ENCODE results near the gene MFSD2A.
"Not testable (repeated sequence)": the region's sequence is repeated elsewhere in the genome, so short reads cannot be mapped to it uniquely, and the experiment has no call there.

MFSD2A gene

DNA sequence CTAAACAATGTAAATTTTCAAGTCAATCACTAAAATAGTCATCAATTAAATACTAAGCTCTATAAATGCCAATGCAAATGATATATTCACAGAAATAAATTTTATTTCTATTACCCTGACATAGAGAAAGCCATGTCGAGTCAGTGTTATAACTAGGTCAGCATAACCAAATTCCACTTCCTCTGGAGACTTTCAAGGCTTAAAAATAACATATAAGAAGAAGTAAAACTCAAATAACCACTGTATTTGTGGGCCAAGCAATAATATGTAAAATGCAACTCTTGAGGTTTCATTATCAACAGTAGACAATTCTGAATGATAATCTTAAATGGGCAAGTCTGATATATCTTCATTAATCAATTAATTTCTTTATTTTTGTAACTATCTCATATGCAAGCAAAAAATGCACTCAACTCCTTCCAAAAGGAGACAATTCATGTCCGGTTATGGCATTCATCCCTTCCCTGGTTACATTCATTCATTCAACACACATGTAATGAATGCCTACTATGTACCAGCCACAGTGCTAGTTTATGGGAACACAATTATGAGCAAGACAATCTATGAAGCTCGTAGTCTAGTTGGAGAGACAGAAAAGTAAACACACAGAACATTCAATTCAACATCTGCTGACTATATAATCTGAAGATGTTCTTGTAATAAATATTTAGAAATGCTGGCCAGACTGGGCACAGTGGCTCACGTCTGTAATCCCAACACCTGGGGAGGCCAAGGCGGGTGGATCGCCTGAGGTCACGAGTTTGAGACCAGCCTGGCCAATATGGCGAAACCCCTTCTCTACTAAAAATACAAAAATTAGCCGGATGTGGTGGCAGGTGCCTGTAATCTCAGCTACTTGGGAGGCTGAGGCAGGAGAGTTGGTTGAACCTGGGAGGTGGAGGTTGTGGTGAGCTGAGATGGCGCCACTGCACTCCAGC, 48.5 kb downstream of the MFSD2A start:
- ATAC-seq (no peak), DNase-seq (no peak)

DNA sequence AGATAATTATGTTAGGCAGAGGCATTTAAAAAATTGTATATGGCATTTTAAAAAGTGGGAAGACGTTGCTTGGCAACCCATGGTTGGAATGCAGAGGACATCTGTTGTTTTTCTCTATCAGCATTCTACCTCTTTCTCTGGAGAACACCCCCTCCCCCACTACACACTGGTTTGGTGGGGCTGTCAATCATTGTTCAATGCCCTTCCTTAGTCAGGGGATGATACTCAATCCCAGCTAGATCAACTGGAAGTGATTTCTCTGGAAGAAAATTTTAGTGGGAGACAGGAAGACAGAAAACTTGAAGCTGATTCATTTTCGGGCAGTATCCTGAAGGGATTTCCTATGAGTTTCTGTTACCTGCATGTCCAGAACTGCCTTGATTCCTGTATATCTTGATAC, 49.9 kb downstream of the MFSD2A start:
- no peak for DNase-seq
- no peak for ATAC-seq

DNA sequence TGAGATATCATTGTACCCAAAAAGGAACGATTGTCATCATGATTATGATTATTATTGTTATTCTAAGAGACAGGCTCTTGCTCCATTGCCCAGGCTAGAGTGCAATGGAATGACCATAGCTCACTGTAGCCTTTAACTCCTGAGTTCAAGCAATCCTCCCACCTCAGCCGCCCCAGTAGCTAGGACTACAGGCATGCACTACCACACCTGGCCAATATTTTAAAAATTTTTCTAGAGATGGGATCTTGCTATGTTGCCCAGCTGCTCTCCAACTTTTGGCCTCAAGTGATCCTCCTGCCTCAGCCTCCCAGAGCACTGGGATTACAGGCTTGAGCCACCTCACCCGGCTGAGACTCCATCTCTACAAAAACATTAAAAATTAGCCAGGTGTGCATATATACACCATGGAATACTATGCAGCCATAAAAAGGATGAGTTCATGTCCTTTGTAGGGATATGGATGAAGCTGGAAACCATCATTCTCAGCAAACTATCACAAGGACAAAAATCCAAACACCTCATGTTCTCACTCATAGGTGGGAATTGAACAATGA, 52.6 kb downstream of the MFSD2A start:
- not testable (repeated sequence) for DNase-seq, ATAC-seq

DNA sequence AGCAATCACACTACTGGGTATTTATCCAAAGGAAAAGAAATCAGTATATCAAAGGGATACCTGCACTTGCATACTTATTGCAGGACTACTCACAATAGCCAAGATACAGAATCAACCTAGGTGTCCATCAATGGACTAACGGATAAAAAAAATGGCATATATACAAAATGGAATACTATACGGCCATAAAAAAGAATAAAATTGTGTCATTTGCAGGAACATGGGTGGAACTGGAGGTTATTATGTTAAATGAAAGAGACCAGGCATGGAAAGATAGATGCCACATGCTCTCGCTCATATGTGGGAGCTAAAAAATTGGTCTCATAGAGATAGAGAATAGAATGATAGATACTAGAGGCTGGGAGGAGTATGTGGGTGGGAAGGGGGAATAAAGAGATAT, 56.3 kb downstream of the MFSD2A start:
- DNase-seq (no peak), ATAC-seq (no peak)

DNA sequence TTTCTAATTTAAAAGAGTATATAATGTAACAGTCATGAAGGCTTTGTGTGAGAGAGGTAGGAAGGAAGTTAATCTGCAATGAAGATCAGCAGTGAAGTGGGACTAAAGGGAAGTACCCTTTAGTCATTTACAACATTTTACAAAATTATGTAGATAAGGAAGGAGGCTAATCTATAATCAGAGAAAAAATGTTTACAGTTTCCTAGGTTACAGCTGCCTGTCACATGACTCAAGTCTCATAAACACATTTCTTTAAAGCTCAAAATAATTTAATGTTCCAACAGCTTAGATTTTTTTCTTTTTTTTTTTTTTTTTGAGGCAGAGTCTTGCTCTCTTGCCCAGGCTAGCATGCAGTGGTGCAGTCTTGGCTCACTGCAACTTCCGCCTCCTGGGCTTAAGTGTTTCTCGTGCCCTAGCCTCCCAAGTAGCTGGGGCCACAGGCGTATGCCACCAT, 59.3 kb downstream of the MFSD2A start:
- ATAC-seq (no peak), DNase-seq (no peak)

DNA sequence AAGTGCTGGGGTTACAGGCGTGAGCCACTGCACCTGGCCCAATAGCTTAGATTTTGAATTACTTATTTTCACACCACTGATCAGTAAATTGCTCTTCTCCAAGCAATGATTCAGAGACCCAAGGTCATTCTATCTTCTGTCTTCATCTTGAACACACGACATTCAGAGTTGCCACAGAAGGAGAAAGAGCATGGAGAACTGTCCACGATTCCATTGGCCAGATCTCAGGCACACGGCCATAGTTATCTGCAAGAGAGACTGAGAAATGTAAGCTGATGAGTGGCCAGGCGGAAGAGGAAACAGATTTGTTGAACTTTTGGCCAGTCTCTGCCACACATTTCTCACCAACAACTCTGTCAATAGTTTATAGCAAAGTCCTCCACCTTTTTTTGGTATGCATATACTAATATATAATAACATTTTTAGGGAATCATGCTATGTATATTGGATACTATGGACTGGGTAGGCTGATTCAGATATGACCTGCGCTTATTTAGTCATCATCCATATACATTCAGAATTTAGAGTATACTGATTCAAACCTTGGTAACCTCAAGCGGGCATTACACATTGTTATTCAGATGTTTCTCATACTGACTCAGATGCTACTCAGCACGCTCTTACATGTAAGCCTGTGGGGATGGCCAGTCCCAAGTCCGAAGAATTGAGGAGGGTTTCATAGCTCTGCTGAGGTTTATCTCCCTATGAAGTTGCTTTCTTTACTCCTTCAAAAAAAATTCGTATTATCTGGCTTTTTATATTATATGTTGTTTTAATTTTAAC, 60.1 kb downstream of the MFSD2A start:
- peak; percentile 93 for ATAC-seq
- no peak for DNase-seq

DNA sequence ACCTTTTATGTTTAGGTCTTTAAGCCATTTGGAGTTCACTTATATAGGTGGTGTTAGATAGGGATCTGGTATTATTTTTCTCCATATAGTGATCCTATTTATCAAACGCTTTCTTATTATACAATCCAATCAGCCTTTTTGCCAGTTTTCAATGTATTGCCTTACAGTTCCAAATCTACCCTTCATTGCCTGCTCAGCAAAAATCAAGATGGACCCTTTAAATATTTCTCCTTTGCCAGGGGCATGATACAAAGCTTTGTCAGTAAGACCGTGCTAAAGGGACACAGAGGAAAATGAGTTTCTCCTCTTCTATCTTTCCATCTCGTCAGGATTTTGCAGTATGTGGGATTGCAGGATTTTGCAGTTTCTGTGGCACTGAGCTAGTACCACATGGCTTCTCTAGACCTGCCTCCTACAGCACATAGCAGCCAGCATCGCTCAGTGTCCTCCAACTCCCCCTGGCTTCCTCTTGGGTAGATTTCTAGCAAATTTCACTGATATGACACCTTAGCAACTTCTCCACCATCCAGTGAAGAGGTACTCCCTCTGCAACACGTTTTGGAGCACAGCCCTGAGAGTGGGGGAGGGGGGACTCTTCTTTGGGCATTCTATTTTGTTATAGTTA, 63.1 kb downstream of the MFSD2A start:
- no peak for ATAC-seq
- no peak for DNase-seq
